IMR-90 (cell line): ENCODE measurements around the gene ANGPTL7.

Experiments used
- BHLHE40 ChIP-seq: fragments of 150-350 bp; IDR thresholded peaks from 2 replicates; pipeline ENCODE4 v1.6.1; 2016; ENCODE audit warnings: mild to moderate bottlenecking, low read depth, low read length
- CEBPB ChIP-seq: IDR thresholded peaks from 2 replicates; pipeline ENCODE4 v1.6.1; 2012; ENCODE audit warnings: low read depth, low read length, improper control_type of control experiment
- MXI1 ChIP-seq: IDR thresholded peaks from 2 replicates; pipeline ENCODE4 v1.6.1; 2012; ENCODE audit warnings: low read depth, mild to moderate bottlenecking, low read length, moderate library complexity, borderline replicate concordance
- POLR2A ChIP-seq: IDR thresholded peaks from 2 replicates; pipeline ENCODE4 v1.6.1; 2012; ENCODE audit warnings: mild to moderate bottlenecking, low read depth, low read length
- RAD21 ChIP-seq: IDR thresholded peaks from 2 replicates; pipeline ENCODE4 v1.6.1; 2012; ENCODE audit warnings: low read length, improper control_type of control experiment
- TF ChIP-seq, protein P1 (sequence below): conservative IDR thresholded peaks from 2 replicates; pipeline ENCODE4 v1.5.1; 2012; ENCODE audit warnings: mild to moderate bottlenecking, low read depth, low read length, improper control_type of control experiment

DNA sequence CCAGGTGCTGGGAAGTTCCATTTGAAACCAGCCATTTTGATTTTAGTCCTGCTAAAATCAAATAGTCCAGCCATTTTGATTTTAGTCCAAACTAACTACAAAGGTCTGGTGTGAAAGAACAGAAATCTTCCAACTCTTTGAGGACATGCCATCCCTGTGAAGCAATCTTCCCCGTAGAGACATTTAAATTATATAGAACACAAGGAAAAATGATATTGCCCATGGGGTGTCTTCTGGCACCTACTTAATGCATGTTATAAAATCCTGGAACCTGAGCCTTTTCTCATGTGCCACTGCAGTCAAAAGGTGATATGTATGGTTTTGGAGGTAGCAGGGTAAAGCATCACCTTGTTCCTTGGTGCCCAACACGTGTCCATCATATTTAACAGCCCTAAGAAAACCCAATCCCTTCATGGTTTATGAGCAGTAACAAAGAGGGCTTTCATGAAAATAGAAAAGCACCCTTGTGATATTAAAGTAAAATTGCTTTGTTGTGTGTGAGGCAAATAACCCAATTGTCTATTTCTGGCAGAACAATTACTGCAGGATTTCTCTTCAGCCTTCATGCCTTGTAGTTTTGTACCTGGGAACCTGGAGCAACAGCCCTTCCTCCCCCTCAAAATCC is 26.3 kb downstream of the ANGPTL7 start:
- no peak for TF ChIP-seq MXI1
- TF ChIP-seq RAD21 = no peak
- TF ChIP-seq, protein P1, sequence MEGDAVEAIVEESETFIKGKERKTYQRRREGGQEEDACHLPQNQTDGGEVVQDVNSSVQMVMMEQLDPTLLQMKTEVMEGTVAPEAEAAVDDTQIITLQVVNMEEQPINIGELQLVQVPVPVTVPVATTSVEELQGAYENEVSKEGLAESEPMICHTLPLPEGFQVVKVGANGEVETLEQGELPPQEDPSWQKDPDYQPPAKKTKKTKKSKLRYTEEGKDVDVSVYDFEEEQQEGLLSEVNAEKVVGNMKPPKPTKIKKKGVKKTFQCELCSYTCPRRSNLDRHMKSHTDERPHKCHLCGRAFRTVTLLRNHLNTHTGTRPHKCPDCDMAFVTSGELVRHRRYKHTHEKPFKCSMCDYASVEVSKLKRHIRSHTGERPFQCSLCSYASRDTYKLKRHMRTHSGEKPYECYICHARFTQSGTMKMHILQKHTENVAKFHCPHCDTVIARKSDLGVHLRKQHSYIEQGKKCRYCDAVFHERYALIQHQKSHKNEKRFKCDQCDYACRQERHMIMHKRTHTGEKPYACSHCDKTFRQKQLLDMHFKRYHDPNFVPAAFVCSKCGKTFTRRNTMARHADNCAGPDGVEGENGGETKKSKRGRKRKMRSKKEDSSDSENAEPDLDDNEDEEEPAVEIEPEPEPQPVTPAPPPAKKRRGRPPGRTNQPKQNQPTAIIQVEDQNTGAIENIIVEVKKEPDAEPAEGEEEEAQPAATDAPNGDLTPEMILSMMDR = no peak
- no peak for TF ChIP-seq CEBPB
- no peak for TF ChIP-seq POLR2A
- no peak for TF ChIP-seq BHLHE40
